ENCODE results near the gene NOL7. TPM values are rescaled to one million over a fixed set of nuclear protein-coding genes. Genes with fewer than 3 reads are reported as not detected.

The NOL7 gene
- total RNA-seq = 10 to 100 TPM; 56.6 to 70.9 TPM

DNA sequence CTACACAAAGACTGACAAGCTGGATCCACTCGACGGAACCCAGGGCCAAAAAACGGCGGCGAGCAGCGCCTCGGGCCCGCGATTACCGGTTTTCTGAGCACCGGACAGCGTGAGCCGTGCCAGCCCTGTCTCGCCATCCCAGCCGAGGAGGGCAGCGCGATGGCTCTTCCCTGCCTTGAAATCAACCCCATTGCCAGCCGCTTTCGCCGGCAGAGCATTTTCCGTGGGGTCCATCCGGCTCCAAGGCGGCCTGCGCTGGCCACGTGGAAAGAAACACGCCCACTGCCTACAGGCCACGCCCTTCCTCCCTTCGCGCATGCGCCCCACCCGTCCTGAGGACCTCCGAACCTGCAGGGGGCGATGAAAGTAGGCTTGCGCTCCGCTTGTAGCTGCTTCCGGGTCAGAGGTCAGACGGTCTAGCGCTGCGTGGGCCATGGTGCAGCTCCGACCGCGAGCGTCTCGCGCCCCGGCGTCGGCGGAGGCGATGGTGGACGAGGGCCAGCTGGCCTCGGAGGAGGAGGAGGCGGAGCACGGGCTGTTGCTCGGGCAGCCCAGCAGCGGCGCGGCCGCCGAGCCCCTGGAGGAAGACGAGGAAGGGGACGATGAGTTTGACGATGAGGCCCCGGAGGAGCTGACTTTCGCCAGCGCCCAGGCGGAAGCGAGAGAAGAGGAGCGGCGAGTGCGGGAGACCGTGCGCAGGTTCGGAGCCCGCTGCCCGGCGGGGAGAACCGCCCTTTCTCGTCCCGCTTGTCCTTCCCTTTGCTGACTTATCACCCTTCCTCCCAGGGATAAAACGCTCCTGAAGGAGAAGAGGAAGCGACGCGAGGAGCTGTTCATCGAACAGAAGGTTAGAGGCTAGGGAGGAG, at the start of gene NOL7:
Gene NOL7, plus strand, starts transcription at position 410 of the 866 bp plus-strand sequence. Its CDS starts 24 bp downstream, at position 434.
- peak; percentile 98 for DNase-seq
- Mint-ChIP-seq H3K27me3 (no peaks in the 10 kb centered on the region), H3K9me3 (ENCODE audit: low read depth) (no peaks in the 10 kb centered on the region), H3K4me3 (peak within 1 kb of the TSS; percentile 96), H3K36me3 (peaks cover 27% of the 10 kb centered on the region), H3K4me1 (peaks cover 56% of the 10 kb centered on the region), H3K27ac (peak within 1 kb of the TSS; percentile 94)
- ATAC-seq = peak; percentile 92
- CTCF ChIA-PET = interaction anchor here (0.8 to 5.3 kb wide), 29 partner anchors 10 to 313 kb away, joined by 3 to 61 read pairs (median 6); partner anchors contain the start of genes GFOD1, RANBP9 and SIRT5

DNA sequence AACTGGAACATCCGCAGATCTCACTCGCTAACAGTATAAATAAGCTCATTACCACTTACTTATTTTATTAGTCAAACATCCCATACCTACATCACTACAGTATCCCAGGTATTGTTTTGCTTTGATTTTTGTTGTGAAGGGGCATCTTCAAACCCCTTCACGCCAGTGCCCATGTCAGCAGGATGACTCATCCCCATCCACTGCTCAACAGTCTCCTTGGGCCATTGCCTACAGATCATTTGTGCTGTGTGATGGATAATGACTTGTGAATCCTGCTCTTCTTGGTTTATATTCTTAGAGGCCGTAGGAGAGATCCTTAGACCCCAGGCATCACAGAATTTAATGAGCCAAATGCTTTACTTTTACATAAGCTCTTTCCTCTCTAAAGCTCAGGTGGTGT, 49.2 kb upstream of the NOL7 start:
- Mint-ChIP-seq H3K27me3 (peaks cover 28% of the 10 kb centered on the region), H3K36me3 (no peaks in the 10 kb centered on the region), H3K4me1 (no peaks in the 10 kb centered on the region), H3K27ac (no peak overlapping the region), H3K4me3 (no peak overlapping the region), H3K9me3 (ENCODE audit: low read depth) (no peaks in the 10 kb centered on the region)
- ATAC-seq = no peak
- DNase-seq = no peak
- CTCF ChIA-PET = interaction anchor here (1.5 kb wide), 1 partner anchor 9 kb away, joined by 6 read pairs; the partner anchor contains the start of gene SIRT5

DNA sequence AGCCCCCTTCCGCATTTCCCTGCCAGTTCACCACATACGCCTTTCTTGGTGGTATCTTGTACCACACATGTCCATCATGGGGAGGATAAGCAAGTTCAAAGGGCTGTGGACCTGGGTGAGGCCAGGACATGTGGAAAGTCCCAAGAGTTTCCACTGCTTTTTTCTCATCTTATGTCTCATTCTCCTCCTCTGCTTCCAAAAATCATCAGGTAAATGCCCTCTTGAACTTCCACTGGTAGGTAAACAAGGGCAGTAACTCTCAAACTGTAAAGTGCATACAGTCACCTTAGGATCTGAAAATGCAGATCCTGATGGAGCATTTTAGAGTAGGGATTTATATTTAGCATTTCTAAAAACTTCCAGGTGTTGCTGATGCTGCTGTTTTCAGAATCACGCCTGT, 48.6 kb upstream of the NOL7 start:
- Mint-ChIP-seq H3K4me1 (no peaks in the 10 kb centered on the region), H3K4me3 (no peak overlapping the region), H3K27me3 (peaks cover 28% of the 10 kb centered on the region), H3K9me3 (ENCODE audit: low read depth) (no peaks in the 10 kb centered on the region), H3K36me3 (no peaks in the 10 kb centered on the region), H3K27ac (no peak overlapping the region)
- no peak for ATAC-seq
- DNase-seq = no peak
- CTCF ChIA-PET = interaction anchor here (1.5 kb wide), 1 partner anchor 9 kb away, joined by 6 read pairs; the partner anchor contains the start of gene SIRT5

DNA sequence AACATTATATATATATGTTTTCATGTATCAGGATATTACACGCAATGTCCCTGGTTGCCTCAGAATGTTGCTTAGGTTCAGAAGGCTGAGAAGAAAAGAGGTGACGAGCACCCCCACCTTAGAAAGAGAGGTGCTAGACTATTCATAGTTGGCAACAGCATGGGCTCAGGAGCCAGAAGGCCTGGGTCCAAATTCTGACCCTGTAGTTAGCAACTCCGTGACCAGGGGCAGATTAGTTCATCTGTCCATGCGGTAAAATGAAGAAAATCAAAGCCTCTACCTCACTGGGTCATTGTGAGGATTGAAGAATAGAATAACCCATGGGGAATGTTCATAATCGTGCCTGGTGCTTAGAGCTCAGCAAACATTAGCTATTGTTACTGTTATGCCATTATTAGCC, 46.2 kb upstream of the NOL7 start:
- DNase-seq (no peak), ATAC-seq (no peak)
- Mint-ChIP-seq H3K27ac (no peak overlapping the region), H3K9me3 (ENCODE audit: low read depth) (no peaks in the 10 kb centered on the region), H3K4me3 (no peak overlapping the region), H3K36me3 (no peaks in the 10 kb centered on the region), H3K27me3 (peaks cover 23% of the 10 kb centered on the region), H3K4me1 (peaks cover 10% of the 10 kb centered on the region)
- CTCF ChIA-PET = no interaction called here

DNA sequence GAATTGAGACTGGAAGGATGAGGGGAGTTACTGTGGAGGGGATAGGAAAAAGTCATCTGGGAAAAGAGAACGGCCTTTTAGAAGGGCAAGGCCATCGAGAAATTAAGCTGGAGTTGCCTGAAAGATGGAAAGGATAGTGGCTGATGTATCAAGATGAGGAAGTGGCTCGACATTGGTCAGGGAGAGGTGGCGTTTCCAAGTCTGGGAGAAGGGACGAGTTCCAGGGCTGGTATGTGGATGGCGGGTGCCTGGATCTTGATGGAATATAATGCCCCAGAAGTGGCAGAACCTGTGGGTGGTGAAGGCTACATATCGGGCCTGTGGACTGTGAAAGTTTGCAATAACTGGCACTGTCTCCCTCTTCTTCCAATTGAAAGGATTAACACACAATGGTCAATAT, 42.9 kb upstream of the NOL7 start:
- H3K27ac Mint-ChIP-seq = no peak overlapping the region
- no peaks in the 10 kb centered on the region for H3K36me3 Mint-ChIP-seq
- CTCF ChIA-PET = interaction anchor here (1.9 to 4.6 kb wide), 2 partner anchors 10 to 242 kb away, joined by 4 to 41 read pairs; no protein-coding TSS in a partner anchor
- H3K27me3 Mint-ChIP-seq = peaks cover 8% of the 10 kb centered on the region
- no peak for DNase-seq
- no peak overlapping the region for H3K4me3 Mint-ChIP-seq
- ATAC-seq = no peak
- no peaks in the 10 kb centered on the region for H3K9me3 Mint-ChIP-seq (ENCODE audit: low read depth)
- peaks cover 24% of the 10 kb centered on the region for H3K4me1 Mint-ChIP-seq

DNA sequence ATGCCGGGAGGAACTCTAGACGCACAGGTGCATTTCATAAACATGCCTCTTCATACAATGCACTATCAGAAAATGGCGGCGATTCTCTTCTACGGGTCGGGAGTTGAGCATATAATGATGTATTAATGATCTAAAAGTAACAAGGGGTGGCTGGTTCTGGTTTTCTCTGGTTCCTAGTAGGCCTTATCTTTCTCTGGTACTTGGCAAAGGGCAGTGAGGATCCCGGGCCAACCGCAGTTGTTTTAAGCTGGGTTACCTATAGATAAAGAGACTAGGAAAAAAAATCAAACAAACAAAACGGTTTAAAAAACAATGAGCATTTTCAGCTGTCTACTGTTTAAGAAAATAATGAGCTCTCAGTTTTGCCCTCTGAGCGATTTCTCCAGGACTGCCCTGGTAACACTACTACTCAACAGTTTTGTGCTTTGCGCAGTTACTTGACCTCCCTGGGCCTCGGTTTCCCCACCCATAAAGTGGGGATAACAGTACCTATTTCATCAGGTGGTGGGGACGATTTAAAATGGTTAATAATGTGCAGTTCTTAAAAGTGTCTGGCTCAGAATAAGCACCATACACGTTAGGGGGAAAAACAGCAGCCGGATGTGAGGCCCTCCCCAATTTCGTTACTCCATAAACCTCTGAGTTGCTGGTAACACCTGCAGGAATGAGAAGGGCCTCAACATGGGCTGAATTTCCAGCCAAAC, 42.0 kb upstream of the NOL7 start:
- Mint-ChIP-seq H3K27me3 (peaks cover 3% of the 10 kb centered on the region), H3K4me1 (peaks cover 24% of the 10 kb centered on the region), H3K27ac (peak overlapping the region; percentile 49), H3K9me3 (ENCODE audit: low read depth) (peaks cover 4% of the 10 kb centered on the region), H3K4me3 (peak overlapping the region; percentile 89), H3K36me3 (peaks cover 5% of the 10 kb centered on the region)
- CTCF ChIA-PET = interaction anchor here (0.6 to 4.6 kb wide), 11 partner anchors 11 to 473 kb away, joined by 3 to 61 read pairs (median 13); partner anchors contain the start of genes GFOD1, NOL7 and TBC1D7
- DNase-seq (no peak), ATAC-seq (no peak)

DNA sequence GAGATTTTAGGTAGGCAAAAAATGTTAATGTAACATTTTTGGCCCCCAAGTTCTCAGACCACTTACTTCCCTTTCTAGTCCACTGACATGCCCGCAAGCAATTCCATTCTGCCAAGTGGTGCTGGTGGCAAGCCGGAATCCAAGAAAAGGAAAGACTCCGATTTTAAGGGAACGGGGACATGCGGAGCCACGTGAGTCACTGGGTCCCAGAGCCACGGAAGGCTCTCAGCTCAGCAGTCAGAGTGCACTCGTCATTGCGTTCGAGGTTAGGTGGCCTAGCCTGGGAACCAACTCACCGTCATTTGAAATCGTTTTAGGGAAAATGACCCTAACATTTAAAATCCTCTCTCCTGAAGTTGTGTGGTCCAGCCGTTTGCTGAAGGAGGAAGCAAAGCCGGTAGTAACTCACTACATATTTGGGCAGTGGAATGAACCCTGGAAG, 41.4 kb upstream of the NOL7 start:
- Mint-ChIP-seq H3K27me3 (peaks cover under 1% of the 10 kb centered on the region), H3K27ac (peak overlapping the region; percentile 77), H3K4me3 (peak overlapping the region; percentile 89), H3K9me3 (ENCODE audit: low read depth) (peaks cover 4% of the 10 kb centered on the region), H3K4me1 (peaks cover 24% of the 10 kb centered on the region), H3K36me3 (peaks cover 5% of the 10 kb centered on the region)
- peak; percentile 57 for DNase-seq
- ATAC-seq = no peak
- CTCF ChIA-PET = interaction anchor here (0.7 to 4.6 kb wide), 15 partner anchors 11 to 501 kb away, joined by 3 to 61 read pairs (median 11); partner anchors contain the start of genes GFOD1, NOL7 and TBC1D7

DNA sequence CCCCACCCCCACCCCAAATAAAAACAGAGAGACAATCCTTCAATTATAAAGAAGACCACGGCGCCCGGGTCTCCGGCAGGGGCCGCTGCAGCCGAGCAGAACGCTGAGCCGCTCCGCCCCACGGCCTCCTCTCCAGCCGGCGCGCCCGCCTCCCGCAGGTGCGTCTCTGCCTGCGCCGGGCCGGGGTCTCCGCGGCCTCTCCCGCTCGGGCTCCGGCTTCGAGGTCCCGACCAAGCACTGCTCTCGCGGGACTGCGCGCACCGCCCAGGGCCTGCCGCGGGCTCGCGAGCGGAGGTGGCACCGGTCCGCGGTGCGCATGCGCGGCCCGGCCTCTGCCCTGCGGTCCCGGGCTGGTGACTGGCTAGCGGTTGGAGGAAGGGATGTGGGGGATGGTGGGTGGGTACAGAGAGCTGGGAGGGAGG, 41.0 kb upstream of the NOL7 start:
- Mint-ChIP-seq H3K36me3 (peaks cover 5% of the 10 kb centered on the region), H3K4me1 (peaks cover 24% of the 10 kb centered on the region), H3K9me3 (ENCODE audit: low read depth) (peaks cover 4% of the 10 kb centered on the region), H3K27ac (peak overlapping the region; percentile 99), H3K27me3 (no peaks in the 10 kb centered on the region), H3K4me3 (peak overlapping the region; percentile 89)
- ATAC-seq (peak; percentile 80), DNase-seq (peak; percentile 95)
- CTCF ChIA-PET = interaction anchor here (0.6 to 4.6 kb wide), 52 partner anchors 8 to 501 kb away, joined by 3 to 61 read pairs (median 6); partner anchors contain the start of genes GFOD1, MCUR1, NOL7 and RANBP9

DNA sequence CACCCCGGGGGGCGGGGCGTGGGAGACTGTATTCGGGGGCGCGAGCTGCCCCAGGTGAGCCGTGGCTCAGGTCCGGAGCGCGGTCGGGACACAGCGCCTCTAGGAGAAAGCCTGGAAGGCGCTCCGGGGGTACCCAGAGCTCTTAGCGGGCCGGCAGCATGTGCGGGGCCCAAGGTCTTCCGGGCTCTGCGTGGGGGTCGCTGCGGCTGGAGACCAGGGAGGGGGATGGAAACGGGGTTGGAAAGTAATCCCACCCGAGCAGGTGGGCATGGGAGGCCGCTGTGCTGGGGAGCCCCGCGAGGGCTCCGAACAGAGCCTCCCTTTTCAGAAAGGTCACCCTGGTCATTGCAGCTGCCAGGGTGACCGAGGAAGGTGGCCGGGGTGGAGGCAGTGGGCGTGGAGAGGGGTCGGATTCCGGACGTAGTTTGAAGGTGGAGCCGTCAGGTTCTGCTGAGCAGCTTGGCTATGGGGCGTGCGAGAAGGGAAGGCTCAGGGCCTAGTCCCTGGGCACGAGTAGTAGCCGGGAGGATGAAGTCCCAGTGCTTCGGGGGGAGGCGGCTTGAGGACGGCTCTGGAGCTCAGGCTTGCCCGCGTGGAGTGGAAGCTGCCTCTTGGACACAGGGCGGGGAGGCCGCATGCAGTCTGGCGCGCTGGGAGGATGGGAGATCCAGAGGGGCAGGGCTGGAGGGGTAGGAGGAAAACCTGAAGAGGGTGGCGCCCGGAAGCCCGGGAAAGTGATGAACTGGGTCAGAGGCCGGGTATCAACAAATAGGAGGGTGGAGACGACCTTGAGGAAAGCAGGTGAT, 40.4 kb upstream of the NOL7 start, which contains the start of gene SIRT5:
Gene SIRT5, plus strand, starts transcription at position 31 of the 806 bp plus-strand sequence. CDS start 9,510 bp downstream, outside the sequence.
- peaks cover 24% of the 10 kb centered on the region for H3K4me1 Mint-ChIP-seq
- CTCF ChIA-PET = interaction anchor here (0.6 to 4.6 kb wide), 66 partner anchors 9 to 500 kb away, joined by 3 to 61 read pairs (median 5); partner anchors contain the start of genes GFOD1, MCUR1, NOL7 and RANBP9
- peak; percentile 90 for DNase-seq
- H3K27me3 Mint-ChIP-seq = no peaks in the 10 kb centered on the region
- ATAC-seq = peak; percentile 72
- peaks cover 6% of the 10 kb centered on the region for H3K36me3 Mint-ChIP-seq
- peak within 1 kb of the TSS; percentile 99 for H3K27ac Mint-ChIP-seq
- H3K4me3 Mint-ChIP-seq = peak within 1 kb of the TSS; percentile 89
- peaks cover 4% of the 10 kb centered on the region for H3K9me3 Mint-ChIP-seq (ENCODE audit: low read depth)

DNA sequence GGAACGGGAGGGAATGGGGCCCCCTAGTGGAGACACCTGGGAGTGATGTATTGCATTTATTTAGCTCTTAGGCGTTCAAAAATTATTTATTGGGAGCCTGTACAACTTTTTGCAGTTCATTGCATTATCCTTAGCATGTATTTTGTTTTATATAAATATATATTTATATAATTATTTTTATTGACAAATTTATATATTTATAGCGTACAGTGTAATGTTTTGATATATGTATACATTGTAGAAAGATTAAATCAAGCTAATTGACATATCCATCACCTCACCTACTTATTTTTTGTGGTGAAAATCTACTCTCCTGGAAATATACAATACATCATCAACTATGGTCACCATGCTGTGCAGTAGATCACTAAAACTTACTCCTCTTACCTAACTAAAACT, 39.8 kb upstream of the NOL7 start:
- Mint-ChIP-seq H3K36me3 (peaks cover 11% of the 10 kb centered on the region), H3K9me3 (ENCODE audit: low read depth) (peaks cover 4% of the 10 kb centered on the region), H3K27me3 (no peaks in the 10 kb centered on the region), H3K4me1 (peaks cover 24% of the 10 kb centered on the region), H3K27ac (peak overlapping the region; percentile 99), H3K4me3 (peak overlapping the region; percentile 89)
- no peak for DNase-seq
- CTCF ChIA-PET = interaction anchor here (0.8 to 4.6 kb wide), 54 partner anchors 9 to 491 kb away, joined by 3 to 61 read pairs (median 6); partner anchors contain the start of genes GFOD1, MCUR1, NOL7 and RANBP9
- no peak for ATAC-seq

DNA sequence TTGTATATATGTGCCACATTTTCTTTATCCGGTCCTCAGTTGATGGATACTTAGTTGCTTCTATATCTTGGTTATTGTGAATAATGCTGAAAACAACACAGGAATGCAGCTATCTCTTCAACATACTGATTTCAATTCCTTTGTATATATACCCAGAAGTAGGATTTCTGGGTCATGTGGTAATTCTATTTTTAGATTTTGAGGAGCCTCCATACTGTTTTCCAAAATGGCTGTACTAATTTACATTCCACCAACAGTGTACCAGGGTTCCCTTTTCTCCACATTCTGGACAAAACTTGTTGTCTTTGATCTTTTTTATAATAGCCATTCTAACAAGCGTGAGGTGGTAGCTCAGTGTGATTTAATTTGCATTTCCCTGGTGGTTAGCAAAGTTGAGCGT, 39.1 kb upstream of the NOL7 start:
- Mint-ChIP-seq H3K4me3 (peak overlapping the region; percentile 42), H3K9me3 (ENCODE audit: low read depth) (peaks cover 4% of the 10 kb centered on the region), H3K36me3 (peaks cover 12% of the 10 kb centered on the region), H3K27me3 (no peaks in the 10 kb centered on the region), H3K27ac (no peak overlapping the region), H3K4me1 (peaks cover 24% of the 10 kb centered on the region)
- CTCF ChIA-PET = interaction anchor here (1.0 to 4.6 kb wide), 19 partner anchors 14 to 247 kb away, joined by 4 to 61 read pairs (median 11); partner anchors contain the start of genes GFOD1, MCUR1, NOL7 and RANBP9
- ATAC-seq = no peak
- no peak for DNase-seq

DNA sequence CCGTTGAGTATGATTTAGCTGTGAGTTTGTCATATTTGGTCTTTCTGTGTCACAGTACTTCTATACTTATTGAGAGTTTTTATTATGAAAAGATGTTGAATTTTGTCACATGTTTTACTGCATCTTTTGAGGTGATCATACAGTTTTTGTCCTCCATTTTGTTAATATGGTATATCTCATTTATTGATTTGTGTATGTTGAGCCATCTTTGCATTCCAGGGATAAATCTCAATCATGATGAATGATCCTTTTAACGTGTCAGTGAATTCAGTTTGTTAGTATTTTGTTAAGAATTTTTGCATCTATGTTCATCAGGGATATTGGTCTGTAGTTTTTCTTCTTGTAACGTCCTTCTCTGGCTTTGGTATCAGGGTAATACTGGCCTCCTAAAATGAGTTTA, 37.2 kb upstream of the NOL7 start:
- H3K36me3 Mint-ChIP-seq = peaks cover 17% of the 10 kb centered on the region
- H3K27ac Mint-ChIP-seq = no peak overlapping the region
- peaks cover 22% of the 10 kb centered on the region for H3K4me1 Mint-ChIP-seq
- H3K27me3 Mint-ChIP-seq = no peaks in the 10 kb centered on the region
- no peak overlapping the region for H3K4me3 Mint-ChIP-seq
- CTCF ChIA-PET = interaction anchor here (0.6 kb wide), 1 partner anchor 54 kb away, joined by 3 read pairs; no protein-coding TSS in a partner anchor
- peaks cover 4% of the 10 kb centered on the region for H3K9me3 Mint-ChIP-seq (ENCODE audit: low read depth)
- ATAC-seq = no peak
- DNase-seq = no peak

Data from activated CD8-positive, alpha-beta memory T cell treated with anti-CD3 and anti-CD28 coated beads, Interleukin-2, amount 10 ng/mL, durations not matched to agents 7 days and 5 days (primary cell).